GM19193 (cell line): Measurements from ENCODE around the gene OPCML.

Source experiments
- POLR2A ChIP-seq: IDR thresholded peaks from 4 replicates; pipeline ENCODE4 v1.6.1; 2011; ENCODE audit not compliant: insufficient read depth, insufficient read length; ENCODE audit errors: extremely low read depth

The OPCML gene

DNA sequence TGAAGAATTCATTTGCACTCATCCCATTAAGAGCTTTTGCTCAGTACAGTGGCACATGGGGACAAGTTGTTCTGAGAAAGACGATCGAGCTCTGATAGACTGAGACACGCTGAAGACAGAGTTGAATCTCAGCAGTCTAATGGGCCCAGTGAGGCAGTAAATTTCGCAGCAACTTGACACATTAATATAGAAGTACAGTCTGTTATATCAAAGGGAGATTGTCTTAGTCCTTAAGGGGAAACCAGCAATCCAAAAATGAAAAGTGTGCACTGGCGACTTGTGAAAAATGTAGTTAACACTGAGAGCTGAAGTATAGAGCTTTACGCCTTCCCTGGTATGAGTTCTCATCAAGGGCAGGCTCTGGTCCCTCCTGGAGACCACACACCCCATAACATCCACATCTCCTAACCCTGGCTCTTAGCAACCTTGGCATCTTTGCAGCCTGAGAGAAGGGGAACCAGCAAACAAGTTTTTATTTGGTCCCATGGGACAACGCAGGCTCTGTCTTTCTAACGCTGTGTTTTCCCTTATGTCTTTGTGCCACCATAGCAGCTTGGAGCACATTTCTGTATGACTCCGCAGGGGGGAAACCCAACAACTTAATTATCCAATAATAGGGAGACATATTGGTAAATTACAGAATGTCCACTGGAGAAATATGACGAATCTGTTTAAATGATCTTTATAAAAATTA lies 952.5 kb downstream of the OPCML start:
- no peak for TF ChIP-seq POLR2A

DNA sequence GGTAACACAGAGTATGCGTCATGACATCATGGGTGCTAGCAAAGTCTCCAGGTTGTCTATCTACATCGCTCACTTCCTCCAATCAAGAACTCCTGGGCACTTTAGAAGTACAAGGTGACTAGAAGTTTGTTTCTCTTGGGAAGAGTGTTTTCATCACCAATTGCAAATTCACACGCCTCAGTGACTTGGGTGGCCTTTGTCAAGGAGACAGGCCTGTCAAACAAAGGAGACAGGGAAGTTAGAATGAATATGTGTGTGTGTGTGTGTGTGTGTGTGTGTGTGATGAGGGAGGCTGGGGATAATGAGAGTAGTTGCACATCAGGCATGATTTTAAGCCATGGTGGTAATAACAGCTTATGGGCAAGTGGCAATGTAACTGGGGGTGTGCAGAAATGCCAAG lies 953.2 kb downstream of the OPCML start:
- TF ChIP-seq POLR2A: no peak

- TF ChIP-seq POLR2A: no peak
Observed at GRCh38 chr11:132578580-132578979, 953.7 kb downstream of the OPCML start.

DNA sequence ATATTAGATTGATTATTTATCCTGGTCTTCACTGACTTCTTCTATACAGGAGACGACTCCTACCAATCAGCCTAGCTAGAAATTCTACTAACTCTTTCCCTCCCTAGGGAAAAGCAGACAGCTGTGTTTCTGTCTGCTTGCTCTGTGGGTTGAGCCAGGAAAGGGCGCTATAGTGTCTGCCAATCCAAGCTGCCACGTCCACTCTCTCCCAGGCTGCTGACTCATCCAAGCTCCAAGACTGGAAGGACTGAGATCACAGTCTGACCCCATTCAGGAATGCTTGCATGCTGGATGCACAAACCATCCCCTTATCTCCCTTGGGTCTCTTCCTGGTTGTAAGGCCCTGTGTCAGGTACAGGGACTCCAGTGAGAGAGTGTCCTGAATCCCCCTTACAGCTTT lies 955.6 kb downstream of the OPCML start:
- no peak for TF ChIP-seq POLR2A

DNA sequence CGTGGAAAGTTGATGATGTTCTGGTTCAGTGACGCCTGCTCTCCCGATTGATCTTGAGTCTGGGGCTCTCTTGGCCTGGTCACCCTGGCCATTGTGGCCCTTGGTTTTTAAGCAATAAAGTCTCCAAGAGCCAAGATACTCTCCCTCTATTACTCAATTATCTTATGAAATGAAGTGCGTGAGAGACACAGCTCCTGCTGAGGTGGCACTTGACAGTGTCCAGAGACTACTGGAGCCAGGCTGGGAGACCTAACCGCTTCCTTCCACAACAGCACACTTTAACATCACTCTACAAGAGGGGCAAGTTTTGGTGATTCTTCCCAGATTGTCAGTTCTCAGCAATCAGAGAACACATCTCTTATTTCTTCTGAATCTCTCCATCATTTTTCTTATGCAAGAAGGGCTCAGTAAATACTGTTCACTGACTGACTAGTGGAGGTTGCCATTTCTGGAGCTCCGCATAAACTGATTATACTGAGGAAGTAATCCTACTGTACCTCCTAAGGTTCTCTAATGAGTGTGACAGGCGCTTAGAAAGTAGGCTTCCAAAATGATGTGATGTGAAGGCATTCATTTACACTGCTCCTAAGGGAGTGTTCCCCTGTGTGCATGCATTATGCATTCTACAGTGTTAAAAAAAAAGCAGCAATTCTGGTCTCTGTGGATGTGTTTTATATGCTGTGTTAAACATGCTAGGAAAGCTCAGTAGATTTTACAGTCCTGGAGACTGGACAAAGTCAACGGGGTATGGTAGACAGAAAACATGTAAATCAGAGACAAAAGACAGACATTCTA lies 968.0 kb downstream of the OPCML start:
- TF ChIP-seq POLR2A: no peak

DNA sequence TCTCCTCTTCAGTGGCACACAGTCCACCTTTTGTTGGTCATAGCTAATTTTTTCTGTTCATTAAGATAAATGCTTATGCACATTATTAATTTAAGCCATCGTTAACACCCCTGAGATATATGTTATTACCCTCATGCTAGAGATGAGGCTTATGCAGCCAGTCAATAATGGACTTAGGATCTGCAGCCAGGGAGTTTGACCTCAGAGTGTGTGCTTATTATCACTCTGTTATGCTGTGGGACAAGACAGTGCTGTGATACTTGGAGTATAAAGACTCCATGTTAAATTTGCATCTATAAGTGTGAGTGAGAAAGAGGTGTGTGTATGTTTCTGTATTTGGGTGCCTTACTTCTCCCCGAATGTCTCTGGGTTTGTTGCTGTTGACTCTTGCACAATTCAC lies 969.3 kb downstream of the OPCML start:
- no peak for TF ChIP-seq POLR2A

DNA sequence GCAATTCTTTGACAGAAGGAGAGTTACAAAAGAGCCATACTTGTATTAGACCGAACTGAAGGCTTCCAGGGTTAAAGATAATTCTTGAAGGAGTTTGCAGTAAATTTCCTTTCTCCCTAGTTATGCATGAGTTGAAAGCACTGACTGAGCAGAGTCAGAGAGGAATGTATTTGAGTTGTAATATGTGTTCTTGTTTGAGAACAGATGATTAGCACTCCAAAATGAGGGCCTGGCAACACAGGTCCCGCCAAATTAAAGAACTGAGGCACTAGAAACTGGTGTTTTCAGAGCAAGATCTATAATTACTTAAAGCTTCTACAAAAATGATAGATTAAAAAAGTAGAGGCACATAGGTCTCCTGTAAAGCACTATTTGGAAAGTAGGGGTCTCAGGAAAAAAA lies 970.4 kb downstream of the OPCML start:
- TF ChIP-seq POLR2A: no peak

DNA sequence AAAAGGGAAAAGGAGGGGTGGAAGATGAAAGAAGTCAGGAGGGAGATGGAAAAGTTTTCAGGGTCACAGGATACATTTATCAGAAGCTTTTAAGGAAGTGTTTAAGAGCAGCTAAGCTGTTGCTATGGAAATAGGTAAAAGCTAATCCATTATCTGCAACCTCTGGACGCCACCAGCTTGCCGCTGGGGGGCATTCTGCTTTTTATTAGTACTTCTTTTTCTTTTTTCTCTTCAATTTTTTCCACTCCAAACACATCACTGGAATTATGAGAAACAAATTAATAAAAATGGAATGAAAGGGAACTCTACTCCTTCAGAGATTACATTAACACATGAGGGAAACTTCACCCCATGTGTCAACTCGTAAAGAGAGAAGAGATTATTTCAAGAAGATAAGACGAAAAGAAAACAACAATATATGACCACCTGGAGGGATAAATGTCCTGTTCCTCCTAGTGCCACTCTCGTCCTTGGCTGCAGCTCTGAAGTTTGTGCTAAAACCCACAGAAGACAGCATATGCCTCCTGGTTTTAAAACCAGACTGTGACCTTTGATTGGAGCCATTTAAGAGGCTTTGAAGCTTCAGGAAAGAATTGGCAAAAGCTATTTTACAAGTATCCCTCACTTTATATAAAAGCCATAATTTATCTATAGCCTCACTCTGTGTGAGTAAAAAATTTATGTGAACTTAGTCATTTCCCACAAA lies 972.8 kb downstream of the OPCML start:
- no peak for TF ChIP-seq POLR2A

DNA sequence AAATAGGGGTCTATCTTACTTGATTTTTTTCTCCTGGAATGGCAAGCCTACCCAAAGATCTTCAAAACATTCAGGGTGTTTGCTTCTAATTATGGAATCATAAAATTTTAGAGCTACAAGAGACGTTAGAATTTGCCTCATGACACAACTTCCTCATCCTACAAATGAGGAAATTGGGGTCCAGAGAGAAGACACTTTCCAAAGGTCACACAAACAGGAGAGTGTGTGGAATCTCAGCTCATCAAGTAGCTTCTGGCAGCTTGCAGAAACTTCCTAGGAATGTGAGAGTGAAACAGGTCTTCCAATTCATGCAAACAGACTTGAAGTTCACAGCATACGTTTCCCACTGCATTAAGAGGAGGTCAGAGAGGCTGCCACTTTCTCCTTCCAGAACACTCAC lies 976.0 kb downstream of the OPCML start:
- no peak for TF ChIP-seq POLR2A

- no peak for TF ChIP-seq POLR2A
Observed at GRCh38 chr11:132555617-132556016, 976.7 kb downstream of the OPCML start.

GRCh38 chr11:132551016-132551415 lies 981.3 kb downstream of the OPCML start:
- no peak for TF ChIP-seq POLR2A

- TF ChIP-seq POLR2A: no peak
Observed at GRCh38 chr11:132549561-132549960, 982.7 kb downstream of the OPCML start.

GRCh38 chr11:132549001-132549400 lies 983.3 kb downstream of the OPCML start:
- no peak for TF ChIP-seq POLR2A

- no peak for TF ChIP-seq POLR2A
Observed at GRCh38 chr11:132544007-132544406, 988.3 kb downstream of the OPCML start.

- TF ChIP-seq POLR2A: no peak
Observed at GRCh38 chr11:132541794-132542193, 990.5 kb downstream of the OPCML start.

DNA sequence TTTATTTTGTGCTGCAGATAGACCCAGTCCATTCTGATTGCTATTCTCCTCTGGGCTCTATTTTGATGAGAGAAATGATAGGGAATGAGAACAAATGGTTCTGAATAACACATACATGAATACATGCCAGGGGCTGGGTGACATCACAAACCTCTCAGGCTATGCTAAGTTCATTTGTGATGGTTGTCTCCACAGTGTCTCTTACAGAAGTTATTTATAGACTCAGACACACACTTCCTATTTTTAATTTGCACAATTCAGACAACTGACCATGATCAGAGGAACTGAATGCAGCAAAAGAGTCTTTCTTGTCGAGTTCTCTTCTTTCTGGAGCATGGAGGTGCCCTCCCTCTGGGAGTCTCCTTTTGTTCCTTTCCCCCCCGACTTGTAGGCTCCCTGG lies 991.7 kb downstream of the OPCML start:
- TF ChIP-seq POLR2A: no peak
